Neuronal stem cell (in vitro differentiated cells): ENCODE data around the gene DPH6.

ENCODE experiments used
- DNase-seq: peaks from one replicate; pipeline ENCODE4 v3.0.0-alpha.2; 2013; ENCODE audit warnings: low spot score
- H2AFZ ChIP-seq: one replicate; pipeline ENCODE4 v1.6.1; 2013; ENCODE audit warnings: mild to moderate bottlenecking, low read length, inconsistent platforms
- H2AK5ac ChIP-seq: 2 replicates; pipeline ENCODE4 v1.6.1; 2013; ENCODE audit warnings: low read depth, mild to moderate bottlenecking, inconsistent platforms, low read length, moderate library complexity, mixed read lengths
- H2BK120ac ChIP-seq: 2 replicates; pipeline ENCODE4 v1.6.1; 2013; ENCODE audit warnings: low read depth, mild to moderate bottlenecking, inconsistent platforms, low read length, moderate library complexity, mixed read lengths
- H2BK12ac ChIP-seq: one replicate; pipeline ENCODE4 v1.6.1; 2013; ENCODE audit warnings: low read length, inconsistent platforms
- H2BK15ac ChIP-seq: 2 replicates; pipeline ENCODE4 v1.6.1; 2013; ENCODE audit warnings: mild to moderate bottlenecking, low read length, inconsistent platforms, mixed read lengths
- H2BK5ac ChIP-seq: one replicate; pipeline ENCODE4 v1.6.1; 2013; ENCODE audit warnings: inconsistent platforms, mild to moderate bottlenecking, low read length, moderate library complexity
- H3K14ac ChIP-seq: one replicate; pipeline ENCODE4 v1.6.1; 2013; ENCODE audit warnings: low read length, inconsistent platforms
- H3K18ac ChIP-seq: 2 replicates; pipeline ENCODE4 v1.6.1; 2013; ENCODE audit warnings: low read length, inconsistent platforms
- H3K23ac ChIP-seq: 2 replicates; pipeline ENCODE4 v1.6.1; 2013; ENCODE audit warnings: low read depth, mild to moderate bottlenecking, mixed read lengths, low read length, inconsistent platforms; ENCODE audit not compliant: poor library complexity
- H3K27ac ChIP-seq: replicated peaks from 3 replicates; pipeline ENCODE4 v1.5.1; 2013; ENCODE audit warnings: low read length, inconsistent platforms
- H3K27me3 ChIP-seq, 3 experiments: 2 replicates each; pipeline ENCODE4 v1.6.1; 2013; ENCODE audit warnings: low read length in 3 of 3, mild to moderate bottlenecking in 2 of 3, inconsistent platforms in 1 of 3, low read depth in 1 of 3, mixed read lengths in 1 of 3, moderate library complexity in 1 of 3; ENCODE audit not compliant: control insufficient read depth in 3 of 3, insufficient read depth in 3 of 3
- H3K36me3 ChIP-seq, 2 donors: replicated peaks in 1 of 2; 2 replicates each; pipeline ENCODE4 v1.6.1; 2013; ENCODE audit warnings: low read length in 2 of 2; ENCODE audit not compliant: control insufficient read depth in 2 of 2, insufficient read depth in 2 of 2
- H3K4ac ChIP-seq: 2 replicates; pipeline ENCODE4 v1.6.1; 2013; ENCODE audit warnings: inconsistent platforms, mild to moderate bottlenecking, low read length, moderate library complexity
- H3K4me1 ChIP-seq, 2 donors: 1 replicate in 1 of 2; 2 replicates in 1 of 2; pipeline ENCODE4 v1.6.1; 2013; ENCODE audit warnings: low read length in 2 of 2, low read depth in 1 of 2; ENCODE audit not compliant: control insufficient read depth in 2 of 2, insufficient read depth in 1 of 2
- H3K4me2 ChIP-seq: one replicate; pipeline ENCODE4 v1.6.1; 2013; ENCODE audit warnings: mild to moderate bottlenecking, low read length, inconsistent platforms; ENCODE audit not compliant: insufficient read depth, poor library complexity, severe bottlenecking
- H3K4me3 ChIP-seq, 2 donors: 2 replicates each; pipeline ENCODE4 v1.5.1; 2013; ENCODE audit warnings: low read length in 2 of 2, mild to moderate bottlenecking in 2 of 2, inconsistent platforms in 1 of 2, moderate library complexity in 1 of 2
- H3K79me1 ChIP-seq: one replicate; pipeline ENCODE4 v1.6.1; 2013; ENCODE audit warnings: low read depth, mild to moderate bottlenecking, inconsistent platforms, low read length, moderate library complexity
- H3K9ac ChIP-seq: one replicate; pipeline ENCODE4 v1.6.1; 2013; ENCODE audit warnings: mild to moderate bottlenecking, low read depth, low read length, inconsistent platforms; ENCODE audit not compliant: poor library complexity
- H3K9me3 ChIP-seq, 2 donors: replicated peaks in 1 of 2; 2 replicates each; pipeline versions ENCODE3 to v1.6.1; 2013; ENCODE audit warnings: low read length in 2 of 2, mild to moderate bottlenecking in 2 of 2, inconsistent platforms in 1 of 2, low read depth in 1 of 2, mixed read lengths in 1 of 2, moderate library complexity in 1 of 2; ENCODE audit not compliant: control insufficient read depth in 2 of 2, insufficient read depth in 1 of 2
- H4K8ac ChIP-seq: one replicate; pipeline ENCODE4 v1.6.1; 2013; ENCODE audit warnings: low read depth, mild to moderate bottlenecking, inconsistent platforms, low read length, moderate library complexity
- H4K91ac ChIP-seq: one replicate; pipeline ENCODE4 v1.6.1; 2013; ENCODE audit warnings: low read length, low read depth, mild to moderate bottlenecking, inconsistent platforms; ENCODE audit not compliant: poor library complexity
- WGBS, 2 donors: extraction: QIAGEN DNeasy Blood & Tissue Kit; methylation state at CpG; one replicate each; pipeline ENCODE4 v1.1.7; 2013; ENCODE audit warnings: missing lambda C conversion rate in 2 of 2, mixed read lengths in 1 of 2; ENCODE audit not compliant: insufficient read length in 2 of 2, insufficient replicate concordance in 1 of 2; ENCODE audit errors: extremely low coverage in 2 of 2; 5-methylcytosine and 5-hydroxymethylcytosine counted together

The DPH6 gene

DNA sequence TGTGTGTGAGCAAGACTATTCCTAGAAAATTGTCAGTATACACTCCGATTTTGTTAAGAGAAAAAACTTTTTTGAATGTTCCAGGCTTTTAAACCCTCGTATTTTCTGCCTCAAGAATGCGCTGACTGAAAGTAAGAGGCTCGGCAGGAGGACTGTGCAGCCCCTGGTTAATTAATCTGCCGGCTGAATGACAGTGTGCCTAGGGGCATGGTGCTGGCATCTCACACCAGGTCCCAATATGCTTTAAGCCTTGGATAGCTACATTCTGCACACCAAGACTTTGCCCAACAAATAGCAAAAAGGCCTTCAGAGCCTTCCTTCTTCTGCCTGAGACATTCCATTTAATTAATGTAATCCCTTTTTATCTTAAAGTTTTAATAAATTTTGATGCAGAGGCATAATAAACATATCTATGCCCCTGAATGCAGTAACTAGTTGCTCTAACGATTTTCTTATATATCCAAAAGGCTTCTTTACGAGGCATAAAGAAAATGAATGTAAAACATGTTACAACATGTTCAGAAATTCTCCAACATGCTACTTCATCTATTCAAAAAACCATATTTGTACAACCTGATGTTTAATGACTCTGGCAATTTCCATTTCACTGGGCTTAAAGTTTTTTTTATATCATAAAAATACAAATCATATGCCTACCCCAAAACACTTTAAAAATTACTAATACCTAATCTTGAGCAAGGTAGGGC is 37.9 kb downstream of the DPH6 start:
- H3K27ac ChIP-seq = no peak overlapping the region
- no peak overlapping the region for H3K4ac ChIP-seq
- DNase-seq = peak; percentile 5

DNA sequence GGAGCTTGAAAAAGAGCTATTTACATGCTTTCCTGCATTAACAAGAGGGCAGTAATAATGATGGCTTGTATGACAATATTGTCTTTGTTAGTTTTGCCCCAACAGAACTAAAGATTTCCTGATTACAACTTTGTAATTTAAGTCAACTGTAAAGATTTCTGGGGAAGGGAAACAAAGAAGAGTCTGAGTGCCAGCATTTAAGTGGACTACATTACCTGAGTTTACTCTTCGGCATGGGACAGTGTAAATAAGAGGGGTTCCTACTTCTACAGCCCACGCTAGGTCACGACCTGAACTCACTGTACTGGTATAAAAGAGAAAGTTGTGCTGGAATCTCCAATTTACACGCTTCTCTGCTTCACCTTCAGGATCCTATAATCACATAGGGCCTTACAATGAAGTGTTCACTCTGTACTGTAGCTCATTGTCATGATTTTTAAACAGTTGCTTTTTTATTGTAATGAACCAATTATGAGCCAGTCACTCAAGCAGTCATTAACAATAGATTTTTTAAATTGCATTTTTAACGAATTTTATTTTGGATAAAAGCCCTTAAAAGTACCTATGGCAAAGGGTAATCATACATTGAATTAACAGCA is 39.6 kb downstream of the DPH6 start:
- Histone ChIP-seq H4K91ac (no peak overlapping the region), H3K4me3 (no peak overlapping the region), H2BK15ac (no peak overlapping the region), H2BK12ac (no peak overlapping the region), H3K9me3 (no peaks in the 10 kb centered on the region), H3K18ac (no peak overlapping the region), H3K36me3 (no peaks in the 10 kb centered on the region), H2BK5ac (no peak overlapping the region), H2AFZ (no peak overlapping the region), H3K27me3 (no peaks in the 10 kb centered on the region), H2BK120ac (no peak overlapping the region), H3K9ac (no peak overlapping the region), H3K23ac (no peak overlapping the region), H3K4me2 (peak overlapping the region; percentile 23), H2AK5ac (no peak overlapping the region), H3K79me1 (no peaks in the 10 kb centered on the region), H3K4me1 (peaks cover 4 to 7% of the 10 kb centered on the region in 2 donors), H3K14ac (no peak overlapping the region), H3K27ac (no peak overlapping the region), H4K8ac (no peak overlapping the region), H3K4ac (no peak overlapping the region)
- peak; percentile 1 for DNase-seq
- no CpG with 5 or more reads among the region's 5 CpGs for WGBS, 2 donors

More for the DNA sequence above, 37.9 kb downstream of the DPH6 start:
- Histone ChIP-seq H4K91ac (no peak overlapping the region), H2BK15ac (no peak overlapping the region), H2AFZ (peak overlapping the region; percentile 12), H3K4me1 (peaks cover 4 to 7% of the 10 kb centered on the region in 2 donors), H3K4me2 (no peak overlapping the region), H4K8ac (no peak overlapping the region), H3K4me3 (no peak overlapping the region), H3K18ac (no peak overlapping the region), H2BK120ac (no peak overlapping the region), H3K27me3 (no peaks in the 10 kb centered on the region), H3K23ac (no peak overlapping the region), H2AK5ac (no peak overlapping the region), H2BK12ac (no peak overlapping the region), H3K14ac (no peak overlapping the region), H3K36me3 (no peaks in the 10 kb centered on the region), H2BK5ac (no peak overlapping the region), H3K9ac (no peak overlapping the region), H3K79me1 (no peaks in the 10 kb centered on the region), H3K9me3 (no peaks in the 10 kb centered on the region)
- WGBS, 2 donors = no CpG with 5 or more reads among the region's 7 CpGs

- no peak overlapping the region for H2BK15ac ChIP-seq
- no peak overlapping the region for H3K4me3 ChIP-seq
- no peak overlapping the region for H4K8ac ChIP-seq
- H2AFZ ChIP-seq = peak overlapping the region; percentile 32
- no peak overlapping the region for H3K27ac ChIP-seq
- H3K9me3 ChIP-seq = no peaks in the 10 kb centered on the region
- H3K4me2 ChIP-seq = no peak overlapping the region
- no peak overlapping the region for H2BK12ac ChIP-seq
- H2AK5ac ChIP-seq = no peak overlapping the region
- H3K79me1 ChIP-seq = no peaks in the 10 kb centered on the region
- H3K9ac ChIP-seq = no peak overlapping the region
- no peak overlapping the region for H2BK120ac ChIP-seq
- H3K4me1 ChIP-seq = peaks cover 4 to 7% of the 10 kb centered on the region in 2 donors
- no peaks in the 10 kb centered on the region for H3K27me3 ChIP-seq
- no peak overlapping the region for H3K23ac ChIP-seq
- DNase-seq = no peak
- no peak overlapping the region for H2BK5ac ChIP-seq
- H3K4ac ChIP-seq = no peak overlapping the region
- no peak overlapping the region for H4K91ac ChIP-seq
- no peaks in the 10 kb centered on the region for H3K36me3 ChIP-seq
- no peak overlapping the region for H3K18ac ChIP-seq
- no peak overlapping the region for H3K14ac ChIP-seq
Measured at GRCh38 chr15:35505809-35506208, 40.2 kb downstream of the DPH6 start.

DNA sequence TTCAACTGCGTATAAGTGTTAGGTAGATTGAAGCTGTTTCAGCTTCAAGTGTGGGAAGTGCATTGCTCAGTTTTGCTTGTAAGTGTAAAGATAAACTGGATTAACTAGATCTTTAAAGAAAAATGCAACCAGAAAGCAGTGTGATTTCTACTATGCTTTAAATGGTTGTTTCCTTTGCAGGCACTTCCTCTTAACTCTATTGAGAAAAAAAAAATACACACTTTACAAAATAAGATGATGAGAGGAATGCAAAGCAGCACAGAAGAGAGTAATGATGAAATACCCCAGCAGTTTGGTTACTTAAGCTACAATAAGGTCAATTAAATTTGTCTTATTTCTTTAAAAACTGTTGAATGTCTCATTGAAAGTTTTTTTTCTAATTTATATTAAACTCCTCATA is 40.8 kb downstream of the DPH6 start:
- no CpG with 5 or more reads among the region's 1 CpG for WGBS, 2 donors
- Histone ChIP-seq H3K9me3 (no peaks in the 10 kb centered on the region), H2AFZ (peak overlapping the region; percentile 32), H4K8ac (no peak overlapping the region), H3K4ac (no peak overlapping the region), H3K27ac (no peak overlapping the region), H4K91ac (no peak overlapping the region), H3K27me3 (no peaks in the 10 kb centered on the region), H3K79me1 (no peaks in the 10 kb centered on the region), H3K36me3 (no peaks in the 10 kb centered on the region), H3K4me2 (no peak overlapping the region), H2BK15ac (no peak overlapping the region), H3K4me1 (peaks cover 4 to 7% of the 10 kb centered on the region in 2 donors), H2BK120ac (no peak overlapping the region), H3K18ac (no peak overlapping the region), H2BK5ac (no peak overlapping the region), H3K4me3 (no peak overlapping the region), H2AK5ac (no peak overlapping the region), H2BK12ac (no peak overlapping the region), H3K9ac (no peak overlapping the region), H3K23ac (no peak overlapping the region), H3K14ac (no peak overlapping the region)
- DNase-seq = no peak
